AG04450 (cell line): Measurements from ENCODE around the gene SMPD1. TPM values are rescaled to one million over a fixed set of nuclear protein-coding genes. Genes with fewer than 3 reads are reported as not detected.

Source experiments
- CTCF ChIA-PET: fragments of 300-600, 350-600 bp; formaldehyde crosslinking; extraction: SDS; loops from one replicate; lab custom pipeline; 2022; ENCODE audit warnings: antibody characterized with exemption, inconsistent platforms; lab: Charles Lee
- POLR2A ChIA-PET: fragments of 350-600 bp; formaldehyde crosslinking; extraction: SDS; loops from one replicate; lab custom pipeline; 2021; ENCODE audit warnings: antibody characterized with exemption, inconsistent platforms; lab: Yijun Ruan, JAX
- DNase-seq: peaks from one replicate; pipeline ENCODE4 v3.0.0-alpha.2; 2011; ENCODE audit warnings: low read depth, low spot score
- H3K27ac ChIP-seq: one replicate; pipeline ENCODE4 v1.5.1; 2012; ENCODE audit warnings: low read depth, low read length, control low read depth
- H3K27me3 ChIP-seq: one replicate; pipeline ENCODE4 v1.6.0; 2012; ENCODE audit warnings: low read length; ENCODE audit not compliant: control insufficient read depth, insufficient read depth
- H3K4me3 ChIP-seq: 2 replicates; pipeline ENCODE4 v1.5.1; 2011; ENCODE audit warnings: mild to moderate bottlenecking, low read depth, low read length, control low read depth
- H3K9me3 ChIP-seq: 2 replicates; pipeline ENCODE4 v1.5.1; 2012; ENCODE audit warnings: low read length; ENCODE audit not compliant: control insufficient read depth, insufficient read depth
- CTCF ChIP-seq: IDR thresholded peaks from 2 replicates; pipeline ENCODE4 v1.5.1; 2011; ENCODE audit warnings: low read depth, low read length, control low read depth, inconsistent platforms
- polyA minus RNA-seq: library from RNA; depleted of rRNA, polyadenylated mRNA; stranded (reverse); fragments of >200 nt; gene quantifications from 2 replicates; pipeline ENCODE4 v1.2.3, GENCODE V29; 2011; rRNA and poly(A)+ RNA removed
- polyA plus RNA-seq: library from polyadenylated mRNA; depleted of rRNA; stranded (reverse); fragments of >200 nt; gene quantifications from 2 replicates; pipeline ENCODE4 v1.2.3, GENCODE V29; 2011; rRNA removed

SMPD1 gene
- 68.0 and 83.7 TPM in 2 replicates for polyA plus RNA-seq
- polyA minus RNA-seq, result 54.5 and 73.1 TPM in 2 replicates

DNA sequence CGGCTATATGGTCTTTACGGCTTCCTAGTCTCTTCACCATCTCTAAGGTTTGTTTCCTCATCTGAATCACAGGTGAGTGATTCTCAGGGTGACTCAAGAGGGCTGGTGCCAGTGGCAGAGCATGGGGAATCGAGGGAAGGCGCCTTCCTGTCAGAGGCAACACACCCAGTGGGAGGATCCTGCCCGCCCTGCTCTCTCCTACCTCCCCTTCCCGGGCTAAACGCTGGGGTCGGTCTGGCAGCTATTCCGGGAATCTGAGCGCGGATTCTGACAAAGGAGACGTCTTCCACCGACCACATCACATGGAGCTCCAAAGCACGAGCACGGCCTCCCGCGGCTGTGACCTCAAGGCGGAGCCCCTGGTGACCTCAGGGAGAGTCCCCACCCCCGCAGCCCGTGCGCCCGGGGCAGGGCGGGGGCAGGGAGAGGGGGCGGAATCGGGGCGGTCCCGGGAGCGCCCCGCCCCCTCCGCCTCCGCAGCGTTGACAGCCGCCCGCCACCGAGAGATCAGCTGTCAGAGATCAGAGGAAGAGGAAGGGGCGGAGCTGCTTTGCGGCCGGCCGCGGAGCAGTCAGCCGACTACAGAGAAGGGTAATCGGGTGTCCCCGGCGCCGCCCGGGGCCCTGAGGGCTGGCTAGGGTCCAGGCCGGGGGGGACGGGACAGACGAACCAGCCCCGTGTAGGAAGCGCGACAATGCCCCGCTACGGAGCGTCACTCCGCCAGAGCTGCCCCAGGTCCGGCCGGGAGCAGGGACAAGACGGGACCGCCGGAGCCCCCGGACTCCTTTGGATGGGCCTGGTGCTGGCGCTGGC is at the start of gene SMPD1:
TSS of gene SMPD1 (plus strand) at position 570 of the 813 bp plus-strand sequence. CDS start at position 695, 125 bp downstream.
- peak within 1 kb of the TSS; percentile 88 for H3K27ac ChIP-seq
- CTCF ChIA-PET, result interaction anchor here (0.6 to 4.9 kb wide), 7 partner anchors 9 to 491 kb away, joined by 3 to 63 read pairs (median 3); no protein-coding TSS in a partner anchor
- H3K9me3 ChIP-seq, result no peaks in the 10 kb centered on the region; the same call in 1 of the 2 replicates
- DNase-seq, result peak; percentile 58
- POLR2A ChIA-PET, result interaction anchor here (0.7 to 2.0 kb wide), 8 partner anchors 11 to 293 kb away, joined by 3 to 10 read pairs (median 4); partner anchors contain the start of genes APBB1, ARFIP2, CAVIN3 and MRPL17
- H3K27me3 ChIP-seq, result no peaks in the 10 kb centered on the region
- H3K4me3 ChIP-seq, result peak within 1 kb of the TSS; percentile 84
- no peak for TF ChIP-seq CTCF

DNA sequence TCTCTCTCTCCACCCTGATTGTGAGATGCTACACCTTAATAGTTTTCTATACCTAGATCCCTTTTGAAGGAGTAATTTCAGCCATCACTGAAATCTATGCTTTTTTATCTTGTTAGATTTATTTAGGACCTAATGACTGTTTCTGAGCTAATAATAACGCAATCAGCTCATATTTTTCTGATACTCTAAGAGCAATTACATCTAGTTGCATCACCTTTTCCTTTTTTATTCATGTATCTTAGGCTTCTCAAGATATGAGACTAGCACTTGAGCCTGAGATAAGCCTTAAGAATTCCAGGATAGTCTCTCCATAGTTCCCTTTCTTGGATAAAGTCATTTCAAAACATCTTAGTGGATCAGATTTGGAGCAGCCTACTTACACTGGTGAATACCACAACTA is 44.9 kb upstream of the SMPD1 start:
- ChIA-PET POLR2A (no interaction called here), CTCF (interaction anchor here (2.2 to 5.0 kb wide), 2 partner anchors 8 to 17 kb away, joined by 14 to 39 read pairs; no protein-coding TSS in a partner anchor)
- H3K4me3 ChIP-seq, result no peak overlapping the region

GRCh38 chr11:6350043-6350442 is 40.2 kb upstream of the SMPD1 start:
- POLR2A ChIA-PET, result no interaction called here
- no peaks in the 10 kb centered on the region for H3K9me3 ChIP-seq
- CTCF ChIA-PET, result interaction anchor here (1.4 to 5.6 kb wide), 4 partner anchors 13 to 99 kb away, joined by 3 to 123 read pairs (median 6); no protein-coding TSS in a partner anchor
- TF ChIP-seq CTCF, result no peak
- H3K4me3 ChIP-seq, result no peak overlapping the region
- peaks cover under 1% of the 10 kb centered on the region for H3K27me3 ChIP-seq
- no peak overlapping the region for H3K27ac ChIP-seq
- DNase-seq, result no peak

More for the DNA sequence above, 44.9 kb upstream of the SMPD1 start:
- TF ChIP-seq CTCF, result no peak
- no peak overlapping the region for H3K27ac ChIP-seq
- H3K9me3 ChIP-seq, result no peaks in the 10 kb centered on the region
- H3K27me3 ChIP-seq, result peaks cover 6% of the 10 kb centered on the region
- no peak for DNase-seq

DNA sequence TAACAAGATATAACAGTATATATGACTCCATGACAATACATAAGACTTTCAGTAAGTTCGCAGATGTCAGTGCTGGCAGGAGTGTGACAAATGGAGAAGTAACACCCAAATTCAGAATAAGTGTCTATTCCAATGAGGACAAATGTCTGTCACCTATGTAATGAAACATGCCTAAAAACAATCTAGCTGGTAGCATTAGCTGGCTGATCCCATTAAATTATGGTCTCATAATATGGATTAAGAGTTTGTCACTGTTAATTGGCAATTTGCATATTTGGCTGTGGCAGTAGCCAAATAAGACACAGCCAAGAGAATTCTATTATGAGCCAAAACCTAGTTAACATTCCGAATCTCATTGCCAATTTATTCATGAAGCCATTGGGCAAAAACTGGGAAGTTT is 39.8 kb upstream of the SMPD1 start:
- ChIA-PET CTCF (interaction anchor here (1.1 to 6.3 kb wide), 5 partner anchors 12 to 328 kb away, joined by 3 to 172 read pairs (median 4); no protein-coding TSS in a partner anchor), POLR2A (no interaction called here)

More for the DNA sequence above, 39.8 kb upstream of the SMPD1 start:
- Histone ChIP-seq H3K9me3 (no peaks in the 10 kb centered on the region), H3K27ac (no peak overlapping the region), H3K4me3 (no peak overlapping the region), H3K27me3 (no peaks in the 10 kb centered on the region)
- DNase-seq, result no peak
- TF ChIP-seq CTCF, result no peak
